Activated CD4-positive, alpha-beta T cell treated with anti-CD3 and anti-CD28 coated beads, Interleukin-2, amount 50 U/mL, for 16 hours (primary cell): ENCODE data around the gene NDUFB10.
"Not testable (repeated sequence)": the region's sequence is repeated elsewhere in the genome, so short reads cannot be mapped to it uniquely, and the experiment has no call there.

Experiments
- DNase-seq: peaks from one replicate; pipeline ENCODE4 v3.0.0-alpha.2; 2020

The NDUFB10 gene

DNA sequence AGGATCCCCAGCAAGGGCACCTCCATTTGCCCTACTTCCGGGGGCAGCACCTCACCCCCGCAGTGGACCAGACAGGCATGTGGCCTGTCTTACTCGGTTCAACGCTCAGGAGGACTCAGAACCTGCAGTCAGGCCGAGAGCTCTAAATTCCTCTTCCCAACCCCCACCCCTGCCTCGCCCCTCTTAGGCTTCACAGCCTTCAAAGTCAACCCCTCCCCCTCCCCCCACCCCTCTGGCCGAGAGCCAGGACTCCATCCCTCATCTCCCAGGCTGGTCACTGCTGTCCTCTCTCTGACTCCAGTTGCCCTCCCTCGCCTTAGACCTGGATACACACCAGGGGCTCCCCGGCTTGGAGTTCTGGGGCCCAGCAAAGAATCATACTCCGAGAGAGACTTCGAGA, 33.1 kb upstream of the NDUFB10 start:
- no peak for DNase-seq

DNA sequence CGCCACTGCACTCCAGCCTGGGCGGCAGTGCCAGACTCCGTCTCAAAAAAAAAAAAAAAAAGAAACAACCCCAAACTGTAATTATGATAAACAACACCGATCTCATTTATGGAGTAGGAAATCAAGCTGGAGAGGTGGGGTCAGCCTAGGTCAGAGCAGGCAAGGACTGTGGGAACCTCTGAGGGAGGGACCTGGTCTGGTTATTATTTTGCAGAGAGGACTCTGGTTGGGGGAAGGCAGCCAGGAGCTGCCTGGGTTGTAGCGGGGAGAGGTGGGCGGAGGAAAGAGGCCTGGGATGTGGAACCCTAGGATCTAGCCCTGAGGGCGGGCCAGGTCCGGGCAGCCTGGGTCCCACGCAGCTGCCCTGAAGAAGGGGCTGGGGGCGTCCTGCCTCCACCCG, 30.2 kb upstream of the NDUFB10 start:
- no peak for DNase-seq

DNA sequence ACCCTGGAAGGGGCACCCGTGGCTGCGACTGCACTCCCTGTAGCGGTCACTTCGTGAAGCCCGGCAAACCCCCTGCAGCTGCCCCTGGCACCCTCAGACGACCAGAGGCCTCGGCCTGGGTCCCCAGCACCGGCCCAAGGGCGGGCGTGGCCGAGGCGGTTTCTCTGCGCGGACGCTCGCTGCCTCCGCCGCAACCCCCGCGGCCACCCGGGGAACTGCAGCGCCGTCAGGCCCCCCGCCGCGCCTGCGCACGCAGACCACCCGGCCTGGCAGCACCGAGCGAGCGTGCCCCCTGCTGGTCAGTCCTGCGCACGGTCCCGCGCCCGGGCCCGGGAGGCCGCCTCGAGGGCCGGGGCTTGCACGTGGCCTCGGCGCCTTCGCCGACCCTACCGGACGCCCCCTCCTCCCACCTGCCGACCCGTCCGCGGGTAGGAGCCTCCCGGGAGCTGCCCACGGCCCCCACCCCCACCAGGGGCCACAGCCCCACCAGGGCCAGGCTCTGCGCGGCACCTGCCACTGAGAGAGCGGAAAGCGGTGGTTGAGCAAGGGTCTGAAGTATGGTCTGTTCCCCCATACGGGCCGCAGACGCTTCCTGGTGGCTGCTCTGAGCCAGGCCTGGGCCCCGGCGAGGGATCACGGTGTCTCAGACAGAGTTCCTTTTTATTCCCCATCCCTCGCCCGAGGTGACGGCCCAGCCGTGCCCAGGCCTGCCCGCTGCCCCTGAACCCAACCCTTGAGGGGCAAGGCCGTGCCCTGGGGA, 29.6 kb upstream of the NDUFB10 start:
- DNase-seq, result peak; percentile 92

DNA sequence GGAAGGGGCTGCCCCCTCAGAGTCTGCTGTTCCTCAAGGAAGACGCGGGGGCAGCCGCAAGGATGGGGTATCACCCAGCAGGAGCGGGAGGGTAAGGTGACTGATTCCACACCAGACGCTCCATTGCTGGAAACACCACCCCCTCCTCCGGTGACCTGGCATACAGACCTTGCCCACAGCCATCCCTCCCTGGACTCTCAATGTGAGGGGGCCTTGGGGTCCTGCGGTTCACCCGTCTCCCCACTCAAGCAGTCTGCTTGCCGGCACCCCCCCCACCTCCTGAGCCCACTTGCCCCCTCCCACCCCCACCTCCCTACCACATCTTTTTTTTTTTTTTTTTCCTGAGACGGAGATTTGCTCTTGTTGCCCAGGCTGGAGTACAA, 29.0 kb upstream of the NDUFB10 start:
- DNase-seq, result no peak

DNA sequence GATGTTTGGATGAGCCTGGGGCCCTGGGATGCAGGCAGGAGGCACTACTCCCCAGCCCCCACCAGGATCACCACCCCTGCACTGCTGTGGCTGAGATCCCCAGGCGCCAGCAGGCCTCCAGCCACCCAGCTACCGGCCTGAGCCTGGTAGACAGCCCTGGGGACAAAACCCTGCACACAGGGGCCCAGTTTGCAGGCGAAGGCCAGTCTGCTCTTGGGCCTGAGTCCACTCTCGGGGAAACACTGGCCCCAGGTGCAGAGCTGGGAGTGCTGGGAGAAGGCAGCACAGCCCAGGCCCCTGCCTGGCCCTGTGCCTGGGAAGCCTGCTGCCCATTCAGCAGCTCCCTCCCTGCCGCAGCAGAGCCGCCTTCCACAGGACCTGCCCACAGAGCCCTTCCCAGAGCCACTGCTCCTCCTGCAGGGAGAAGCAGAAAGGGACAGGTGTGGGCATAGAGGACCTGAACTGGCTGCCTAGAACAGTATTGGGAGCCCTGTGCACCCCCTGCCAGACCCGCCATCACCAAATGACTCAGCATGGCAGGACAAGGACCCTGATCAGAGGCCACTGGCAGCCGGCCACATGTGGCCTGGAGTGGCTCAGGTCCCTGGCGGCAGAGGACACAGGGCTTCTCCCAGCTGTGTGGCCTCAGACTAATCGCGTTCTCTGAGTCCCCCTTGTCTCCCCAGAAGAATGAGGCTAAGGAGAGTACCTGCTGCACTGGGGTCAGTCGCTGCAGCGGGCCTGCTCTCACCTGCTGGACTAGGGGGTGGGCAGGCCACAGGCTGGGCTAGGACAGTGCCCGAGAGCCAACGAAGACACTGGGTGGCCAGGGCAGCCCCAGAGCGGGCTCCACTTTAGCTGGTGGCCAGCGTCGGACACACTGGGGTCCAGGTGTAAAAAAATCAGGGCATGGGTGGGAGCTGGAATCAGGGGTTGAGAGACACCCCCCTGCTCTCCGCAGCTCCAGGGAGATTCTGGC, 27.0 kb upstream of the NDUFB10 start:
- no peak for DNase-seq

DNA sequence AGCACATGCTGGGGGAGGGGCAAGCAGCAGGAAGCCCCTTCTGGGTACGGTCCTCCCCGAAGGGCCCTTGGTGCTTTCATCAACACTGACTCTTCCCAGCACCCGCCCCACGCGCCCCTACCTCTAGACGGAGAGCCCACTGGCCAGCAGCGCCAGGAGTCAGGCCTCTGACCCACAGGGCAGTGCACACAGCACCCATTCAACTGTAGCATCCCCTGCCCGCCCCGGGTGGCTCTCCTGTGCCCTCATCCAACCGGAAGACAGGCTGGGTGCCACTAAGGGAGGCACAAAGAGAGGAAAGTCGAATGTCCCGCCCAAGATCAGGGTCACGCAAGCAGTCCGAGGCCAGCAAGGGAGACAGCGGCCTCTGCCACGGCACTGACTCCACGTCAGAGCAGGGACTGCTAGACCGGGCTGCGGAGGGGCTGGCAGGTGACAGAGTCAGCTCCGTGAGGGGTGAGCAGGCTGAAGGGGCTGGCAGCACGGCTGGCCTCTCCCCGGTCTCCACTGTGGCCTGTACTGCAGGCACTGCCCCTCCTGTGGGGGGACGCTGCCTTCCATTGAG, 26.2 kb upstream of the NDUFB10 start:
- DNase-seq, result no peak

DNA sequence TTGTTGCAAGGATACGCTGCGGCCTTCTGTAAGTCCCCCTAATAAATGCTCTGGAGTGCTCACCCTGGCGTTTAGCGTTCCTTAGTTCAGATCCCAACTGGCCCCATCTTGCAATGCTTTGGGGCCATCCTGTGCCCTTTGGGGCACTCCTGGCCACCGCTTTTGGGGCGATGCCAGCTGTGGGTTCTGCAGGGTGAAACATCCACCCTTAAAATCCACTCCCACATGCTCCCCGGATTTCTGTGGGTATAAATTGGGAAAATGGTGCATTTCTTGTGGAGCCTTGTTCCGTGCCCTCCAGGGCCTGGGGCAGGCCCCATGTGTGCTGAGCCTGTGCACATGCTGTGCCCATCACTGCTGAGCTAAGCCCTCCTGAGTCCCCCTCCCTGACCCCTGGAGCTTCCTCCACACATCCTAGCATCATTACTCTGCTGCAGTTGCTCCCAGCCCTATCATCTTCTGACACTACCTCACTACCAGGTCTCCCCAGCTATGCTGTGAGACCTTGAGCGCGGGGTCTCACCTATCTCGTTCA, 22.3 kb upstream of the NDUFB10 start:
- no peak for DNase-seq

DNA sequence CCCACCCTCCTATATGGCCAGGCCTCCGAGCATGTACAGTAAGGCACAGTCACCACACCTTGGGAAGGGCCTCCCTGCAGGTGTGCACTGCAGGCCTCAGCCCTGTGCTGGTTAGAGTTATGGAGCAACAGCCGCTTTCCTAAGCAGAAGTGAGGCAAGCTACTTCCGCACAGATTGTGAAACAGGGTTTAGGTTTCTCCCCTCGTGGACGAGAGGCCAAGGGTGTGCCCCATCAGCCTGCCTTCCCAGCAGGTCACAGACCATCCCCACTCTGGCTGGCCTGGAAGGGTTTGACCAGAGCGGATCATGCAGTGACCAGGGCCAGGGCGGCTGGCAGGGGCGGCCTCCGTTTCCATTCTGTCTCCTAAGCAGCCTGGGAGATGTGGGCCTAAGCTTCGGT, 21.0 kb upstream of the NDUFB10 start:
- no peak for DNase-seq

DNA sequence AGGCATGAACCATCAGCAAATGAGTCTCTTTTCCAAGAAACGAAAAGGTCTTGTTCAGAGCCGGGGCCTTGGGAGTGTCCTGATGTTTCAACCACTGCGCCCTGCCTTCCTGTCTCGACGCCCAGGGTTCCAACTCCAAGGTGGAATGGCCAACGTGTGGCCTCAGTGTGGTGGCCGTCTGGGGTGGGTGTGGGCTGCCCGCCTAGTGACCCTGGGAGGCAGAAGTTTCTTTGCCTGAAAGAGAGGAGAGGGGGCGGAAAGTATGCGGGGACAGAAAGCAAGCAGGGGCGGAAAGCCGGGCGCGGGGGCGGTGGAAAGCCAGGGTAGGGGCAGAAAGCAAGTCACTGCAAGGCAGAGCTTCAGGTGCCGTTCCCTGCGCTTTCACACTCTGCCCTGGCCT, 20.4 kb upstream of the NDUFB10 start:
- no peak for DNase-seq

DNA sequence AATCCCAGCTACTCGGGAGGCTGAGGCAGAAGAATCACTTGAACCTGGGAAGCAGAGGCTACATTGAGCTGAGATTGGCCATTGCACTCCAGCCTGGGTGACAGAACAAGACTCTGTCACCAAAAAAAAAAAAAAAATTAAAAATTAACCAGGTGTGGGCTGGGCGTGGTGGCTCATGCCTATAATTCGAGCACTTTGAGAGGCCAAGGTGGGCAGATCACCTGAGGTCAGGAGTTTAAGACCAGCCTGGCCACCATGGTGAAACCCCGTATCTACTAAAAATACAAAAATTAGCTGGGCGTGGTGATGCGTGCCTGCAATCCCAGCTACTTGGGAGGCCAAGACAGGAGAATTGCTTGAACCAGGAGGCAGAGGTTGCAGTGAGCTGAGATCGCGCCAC, 19.5 kb upstream of the NDUFB10 start:
- not testable (repeated sequence) for DNase-seq

DNA sequence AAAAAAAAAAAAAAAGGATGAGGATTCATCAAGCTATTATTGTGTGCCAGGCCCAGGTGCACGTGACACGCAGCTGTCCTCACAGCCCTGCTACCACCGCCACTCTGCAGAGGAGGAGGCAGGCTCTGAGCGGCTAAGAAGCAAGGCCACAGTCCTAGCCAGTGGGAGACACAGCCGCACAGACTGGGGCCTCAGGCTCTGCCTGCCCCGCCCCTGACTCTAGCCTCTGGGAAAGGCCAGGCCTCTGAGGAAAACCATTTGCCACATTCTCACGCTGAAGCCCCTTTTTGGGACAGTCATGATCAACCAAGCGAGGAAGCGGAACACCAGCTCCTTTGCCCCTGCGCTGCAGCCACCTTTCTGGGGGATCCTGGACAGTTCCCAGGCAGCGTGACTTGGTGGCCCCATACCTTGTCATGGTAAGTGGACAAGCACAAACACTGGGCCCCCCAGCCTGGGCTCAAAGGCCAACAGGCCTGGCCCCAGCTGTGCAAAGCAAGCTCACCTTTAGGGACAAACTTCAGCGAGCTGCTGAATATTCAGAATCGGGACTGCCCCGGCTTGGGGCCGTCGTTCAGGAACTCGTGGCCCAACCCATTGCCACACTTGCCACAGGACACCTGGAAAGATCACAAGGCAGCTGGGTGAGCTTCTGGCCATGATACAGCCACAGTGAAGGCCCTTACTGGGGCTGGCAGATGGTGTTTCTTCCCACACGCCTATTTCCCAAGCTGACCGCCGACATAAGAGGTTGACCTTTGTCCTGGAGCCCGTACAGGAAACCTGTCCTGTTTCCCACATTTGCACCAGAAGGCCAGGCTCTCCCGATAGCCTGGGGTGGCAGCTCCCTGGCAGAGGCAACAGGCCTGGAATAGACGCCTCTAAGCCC, 18.8 kb upstream of the NDUFB10 start:
- DNase-seq, result no peak

DNA sequence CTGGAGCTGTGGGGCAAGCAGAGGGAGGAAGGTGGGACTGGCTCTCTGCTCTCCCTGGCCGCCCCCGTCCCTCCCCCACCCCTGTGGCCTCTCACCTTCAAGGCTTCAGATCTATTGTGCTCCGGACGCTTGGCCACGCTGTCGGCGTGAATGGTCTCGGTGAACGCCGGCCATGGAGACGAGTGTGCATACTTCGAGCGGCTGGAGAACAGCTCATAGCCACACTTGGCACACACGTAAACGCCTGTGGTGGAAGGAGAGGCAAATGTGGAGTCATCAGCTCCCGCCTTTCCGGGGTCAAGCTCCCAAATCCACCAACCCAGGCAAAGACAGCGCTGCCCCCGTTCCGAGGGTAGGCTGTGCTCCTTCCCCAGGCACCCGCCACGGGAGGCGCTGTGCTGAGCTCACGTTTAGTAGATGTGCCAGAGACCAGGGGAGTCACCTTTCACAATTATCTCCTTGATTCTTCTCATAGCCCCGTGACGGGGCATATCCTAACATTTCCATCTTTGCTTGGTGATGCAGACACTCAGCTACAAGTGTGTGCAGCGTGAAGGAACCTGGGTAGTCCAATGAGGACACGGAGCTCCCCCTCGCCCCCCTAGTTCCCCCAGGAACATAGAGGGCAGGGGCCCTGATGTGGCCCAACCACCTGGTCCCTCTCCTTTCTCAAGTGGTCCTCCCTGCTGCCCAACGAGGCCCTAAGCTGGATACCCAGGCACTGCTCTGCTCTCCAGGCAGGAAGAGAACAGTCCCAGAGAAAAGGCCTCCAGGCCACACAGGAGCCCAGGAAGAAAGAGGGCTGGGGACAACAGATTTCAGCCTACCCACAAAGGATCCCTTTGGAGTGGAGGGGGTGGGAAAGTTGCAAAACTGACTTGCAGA, 17.9 kb upstream of the NDUFB10 start:
- DNase-seq, result no peak

DNA sequence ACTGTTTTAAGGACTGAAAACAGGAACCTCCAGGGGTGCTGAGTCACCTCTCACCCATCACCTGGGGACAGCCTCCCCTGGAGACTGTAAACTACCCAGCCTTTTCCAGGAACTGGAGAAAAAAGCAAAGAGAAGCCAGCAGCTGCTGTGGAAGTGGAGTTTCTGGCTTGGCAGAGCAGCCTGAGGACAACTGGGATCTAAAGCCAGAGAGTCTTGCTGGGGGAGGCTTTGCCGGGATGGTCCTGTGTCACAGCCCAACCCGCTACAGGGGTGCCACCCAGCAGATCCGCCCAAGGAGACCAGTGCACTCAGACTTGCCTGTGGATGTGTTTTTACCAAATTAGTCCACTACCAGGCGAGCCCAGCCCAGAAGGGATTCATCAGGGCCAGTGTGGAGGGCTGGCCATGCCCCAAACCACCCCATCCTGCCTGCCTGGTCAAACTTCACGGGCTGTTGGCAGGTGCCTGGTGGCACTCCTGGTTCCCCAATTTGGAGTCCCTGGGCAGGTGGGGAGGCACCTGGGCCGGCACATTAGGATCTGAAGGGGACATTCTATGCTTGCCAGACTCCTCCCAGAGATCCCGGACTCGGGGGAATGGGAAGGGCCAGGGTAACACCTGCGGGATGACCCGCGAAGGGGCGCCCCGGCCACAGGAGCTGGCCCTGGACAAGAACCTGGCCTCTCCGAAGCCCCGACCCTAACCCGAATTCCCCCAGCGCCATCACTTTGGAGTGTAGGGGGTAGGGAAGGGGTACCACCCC, 17.1 kb upstream of the NDUFB10 start:
- peak; percentile 41 for DNase-seq

DNA sequence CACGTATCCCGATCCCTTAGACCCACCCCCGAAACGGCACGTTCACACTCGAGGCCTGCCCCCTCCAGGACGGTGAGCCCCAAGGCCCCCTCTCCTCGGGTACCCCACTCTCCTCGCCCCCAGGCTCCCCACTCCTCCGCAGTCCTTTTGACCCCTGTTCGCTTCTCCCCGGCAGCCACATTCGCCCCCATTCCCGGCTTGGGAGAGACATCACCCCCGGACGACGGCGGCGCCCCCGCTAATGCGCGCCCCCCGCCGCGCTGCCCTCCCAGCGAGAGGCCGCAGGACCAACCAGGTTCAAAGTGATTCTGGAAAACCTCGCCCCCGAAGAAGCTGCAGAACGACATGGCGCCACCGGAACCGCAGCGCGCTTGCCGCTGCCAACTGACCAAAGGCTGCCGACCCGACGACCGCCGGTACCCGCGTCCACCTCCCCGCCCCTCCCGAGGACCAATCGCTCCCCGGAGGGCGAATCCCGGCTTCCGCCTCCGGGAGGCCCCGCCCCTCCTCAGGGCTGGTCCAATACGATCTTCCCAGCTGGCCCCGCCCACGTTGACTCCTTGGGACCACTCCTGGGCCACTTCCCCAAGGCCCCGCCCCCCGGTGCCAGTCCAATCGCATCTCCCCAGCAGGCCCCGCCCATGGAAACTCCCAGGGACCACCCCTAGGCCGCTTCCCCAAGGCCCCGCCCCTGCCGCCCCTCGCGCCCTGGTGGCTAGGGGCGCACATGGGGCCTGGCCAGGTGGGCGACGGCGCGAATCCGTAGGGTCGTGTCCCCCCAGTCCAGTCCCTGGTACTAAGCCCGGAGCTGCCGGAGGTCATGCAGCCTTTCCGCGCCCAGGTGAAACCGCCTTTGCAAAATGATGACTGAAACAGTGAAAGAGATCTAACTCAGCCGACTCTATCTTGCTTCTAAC, 16.3 kb upstream of the NDUFB10 start, which contains the start of gene MSRB1:
TSS of gene MSRB1 (minus strand) at position 390 of the 917 bp plus-strand sequence. CDS start at position 347, 43 bp downstream.
- peak; percentile 100 for DNase-seq

DNA sequence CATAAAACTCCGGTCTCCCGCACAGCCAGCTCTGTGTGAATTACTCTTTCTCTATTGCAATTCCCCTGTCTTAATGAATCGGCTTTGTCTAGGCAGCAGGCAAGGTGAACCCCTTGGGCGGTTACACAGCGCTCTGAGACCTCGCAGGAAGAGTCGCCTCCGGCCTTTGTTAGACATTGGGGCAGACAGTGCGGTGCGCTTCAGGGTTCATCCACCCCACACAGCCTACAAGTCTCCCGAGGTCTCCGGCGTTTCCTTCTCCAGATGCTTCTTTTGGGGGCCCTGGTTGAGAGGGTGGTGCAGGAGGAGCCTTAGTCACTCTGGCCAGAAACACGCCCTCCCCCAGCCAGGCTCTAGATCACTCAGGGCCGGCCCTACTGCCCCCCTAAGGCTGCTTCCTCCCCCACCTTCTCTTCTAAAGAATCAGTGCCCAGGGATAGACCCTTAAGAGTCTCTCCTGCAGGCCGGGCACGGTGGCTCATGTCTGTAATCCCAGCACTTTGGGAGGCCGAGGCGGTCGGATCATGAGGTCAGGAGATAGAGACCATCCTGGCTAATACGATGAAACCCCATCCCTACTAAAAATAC, 14.6 kb upstream of the NDUFB10 start:
- no peak for DNase-seq

DNA sequence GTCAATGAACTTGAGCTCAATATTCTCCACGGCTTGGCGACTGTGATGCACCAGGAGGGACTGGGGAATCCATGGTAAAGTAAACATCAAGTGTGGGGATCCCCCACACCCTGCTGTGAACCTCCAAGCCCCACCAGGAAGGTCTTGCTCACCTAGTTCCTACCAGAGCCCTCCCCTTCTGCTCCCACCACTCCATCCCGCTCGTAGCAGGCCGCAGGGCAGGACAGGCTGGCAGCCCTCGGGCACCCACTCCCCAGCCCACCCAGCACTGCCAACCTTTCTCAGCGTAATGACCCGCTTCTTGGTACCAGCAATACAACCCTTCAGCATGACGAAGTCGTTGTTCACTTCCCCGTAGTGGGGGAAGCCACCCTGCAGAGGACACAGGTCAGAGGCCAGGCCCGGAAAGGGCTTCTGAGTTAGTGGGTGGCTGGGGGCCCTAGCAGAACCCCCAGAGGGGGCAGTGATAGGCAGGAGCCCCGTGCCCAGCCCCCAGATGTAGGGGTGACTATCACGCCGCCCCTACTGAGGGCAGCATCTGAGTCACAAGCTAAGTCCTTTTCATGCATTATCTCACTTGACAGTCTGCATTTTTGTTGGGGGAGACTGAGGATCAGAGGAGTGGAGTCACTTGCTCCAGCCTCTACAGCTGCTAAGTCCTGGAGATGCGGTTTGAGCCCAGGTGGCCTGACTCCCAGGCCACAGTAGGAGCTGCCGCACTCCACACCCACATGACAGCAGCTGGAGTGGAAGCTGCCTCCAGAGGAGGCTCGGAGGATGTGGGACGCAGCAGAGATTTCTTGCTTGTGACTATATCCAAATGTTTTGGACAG, 13.6 kb upstream of the NDUFB10 start:
- no peak for DNase-seq

DNA sequence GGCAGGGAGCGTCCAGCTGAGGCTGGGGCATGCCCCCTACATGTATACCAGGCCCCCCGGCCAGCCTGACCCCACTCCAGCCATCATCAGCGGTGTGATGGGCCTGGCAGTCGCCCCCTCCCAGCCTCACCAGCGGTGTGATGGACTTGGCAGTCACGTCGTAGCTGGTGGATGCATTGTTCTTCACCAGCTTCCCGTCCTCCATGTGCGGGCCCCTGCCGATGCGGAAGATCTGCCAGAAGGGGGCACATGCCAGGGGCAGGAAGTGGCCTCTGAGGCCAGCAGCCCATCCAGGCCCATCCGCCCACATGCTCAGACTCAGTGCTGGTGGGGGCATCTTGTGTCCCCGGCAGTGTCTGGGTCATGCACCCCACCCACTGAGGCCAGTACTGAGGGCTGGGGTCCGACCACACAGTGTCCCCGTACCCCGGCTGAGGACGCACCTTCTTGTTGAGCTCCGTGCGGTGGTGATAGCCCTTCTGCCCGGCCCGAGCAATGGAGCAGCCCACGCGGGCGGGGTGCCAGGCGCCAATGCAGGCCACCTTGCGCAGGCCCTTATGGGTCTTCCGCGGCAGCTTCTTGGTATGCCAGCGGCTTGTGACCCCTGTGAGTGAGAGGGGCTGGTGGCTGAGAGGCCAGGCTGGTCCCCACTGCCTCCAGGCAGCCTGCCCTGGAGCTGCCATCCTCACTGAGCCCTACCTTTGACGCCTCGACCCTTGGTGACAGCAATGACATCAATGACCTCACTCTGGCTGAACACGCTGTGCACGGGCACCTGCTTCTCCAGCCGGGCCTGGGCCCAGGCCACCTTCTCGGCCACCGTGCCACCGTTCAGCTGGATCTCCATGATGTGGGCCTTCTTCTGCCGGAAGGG, 12.6 kb upstream of the NDUFB10 start:
- no peak for DNase-seq
